GM18870 (cell line): Measurements from ENCODE around the gene HDAC9.

Source experiments
- ATAC-seq: cut with Tn5 transposase; IDR thresholded peaks from one replicate; pipeline ENCODE4 v1.9.1; 2021; ENCODE audit warnings: moderate library complexity; ENCODE audit not compliant: unreplicated experiment

HDAC9 gene

DNA sequence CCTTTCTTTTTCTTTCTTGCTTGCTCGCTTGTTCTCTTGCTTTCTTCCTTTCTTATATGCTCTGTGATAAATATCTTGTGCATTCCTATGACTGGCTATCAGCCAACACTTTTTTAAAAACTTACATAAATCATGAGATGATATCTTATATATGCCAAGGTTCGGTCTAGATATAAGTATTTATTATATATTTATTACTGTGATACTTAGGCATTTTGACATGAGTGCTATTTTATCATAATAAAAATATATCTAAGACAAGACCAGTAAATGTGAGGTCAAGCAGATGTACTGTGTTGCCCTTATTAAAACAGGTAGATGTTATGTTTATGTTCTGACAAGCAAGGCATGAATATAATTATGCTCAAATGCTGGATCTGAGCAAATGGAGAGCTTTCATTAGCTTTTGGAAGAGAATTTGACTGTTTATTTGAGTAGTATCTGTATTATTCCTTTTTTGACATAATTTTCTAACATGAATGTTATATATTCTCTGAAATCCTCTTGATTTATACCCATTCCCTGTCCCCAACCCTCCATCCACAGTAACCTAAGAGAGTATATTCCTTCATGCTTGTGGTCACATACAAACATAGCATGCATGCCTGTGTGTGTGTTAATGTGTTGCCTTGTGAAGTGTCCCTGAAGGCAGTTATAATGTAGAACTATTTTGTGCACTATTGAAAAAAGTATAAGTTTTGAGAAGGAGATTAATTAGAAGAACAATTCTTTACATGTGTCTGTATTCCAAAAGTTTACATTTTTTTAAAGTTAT lies 158.0 kb downstream of the HDAC9 start:
- no peak for ATAC-seq

DNA sequence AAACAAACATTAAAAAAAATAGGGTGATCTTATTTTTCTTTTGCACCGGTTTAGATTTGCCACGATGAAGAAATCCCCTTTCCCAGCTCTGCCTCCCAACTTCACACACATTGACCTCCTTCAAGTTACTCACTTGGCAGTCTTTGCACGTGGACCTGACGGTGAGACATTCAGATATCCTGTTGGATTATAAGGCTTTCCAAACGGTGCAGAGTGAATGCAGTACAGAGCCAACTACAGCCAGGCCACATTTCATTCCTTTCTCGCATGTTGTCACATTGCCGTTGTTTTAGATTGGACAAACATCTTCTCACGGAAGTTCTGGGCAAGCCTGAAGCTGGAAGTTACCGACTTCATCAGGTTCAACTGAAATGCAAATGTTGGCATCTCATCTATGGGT lies 159.2 kb downstream of the HDAC9 start:
- no peak for ATAC-seq

DNA sequence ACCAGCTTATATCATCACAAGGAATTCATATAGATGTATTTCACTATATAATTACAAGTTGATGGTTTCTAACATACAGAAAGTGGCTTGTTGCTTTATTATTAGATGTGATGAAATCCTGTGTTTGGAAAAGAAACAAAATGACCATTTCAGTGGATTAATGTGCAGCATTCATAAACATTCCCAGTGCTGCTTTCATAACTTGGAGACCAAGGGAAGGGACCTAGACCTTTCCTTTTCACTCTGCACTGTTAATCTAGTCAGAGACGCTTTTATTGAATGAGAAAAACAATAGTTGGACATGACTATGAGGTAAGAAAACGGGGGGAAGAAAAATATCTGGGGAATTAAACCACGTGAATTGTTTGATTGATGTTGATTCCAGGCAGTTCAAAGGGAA lies 160.0 kb downstream of the HDAC9 start:
- no peak for ATAC-seq

GRCh38 chr7:18655912-18656311 lies 160.4 kb downstream of the HDAC9 start:
- no peak for ATAC-seq

- no peak for ATAC-seq
Observed at GRCh38 chr7:18656362-18656761, 160.8 kb downstream of the HDAC9 start.

DNA sequence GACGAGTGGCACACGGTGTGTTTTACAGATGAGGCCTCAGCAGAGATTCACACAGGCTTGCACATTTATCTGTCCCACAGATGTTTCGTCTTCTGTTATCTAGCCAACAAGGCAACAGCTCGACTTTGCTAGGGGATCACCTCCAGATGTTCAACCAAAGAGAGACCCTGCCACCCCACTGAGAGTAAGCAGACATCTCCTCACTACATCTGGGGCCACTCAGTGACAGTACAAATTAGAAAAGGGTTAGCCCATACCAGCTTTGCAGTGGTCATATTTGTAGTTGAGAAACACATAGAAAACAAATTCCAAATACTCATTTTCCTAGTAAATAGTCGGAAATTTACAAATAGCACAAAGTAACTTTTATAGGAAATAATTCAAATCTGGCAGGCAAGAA lies 164.2 kb downstream of the HDAC9 start:
- ATAC-seq, result no peak

DNA sequence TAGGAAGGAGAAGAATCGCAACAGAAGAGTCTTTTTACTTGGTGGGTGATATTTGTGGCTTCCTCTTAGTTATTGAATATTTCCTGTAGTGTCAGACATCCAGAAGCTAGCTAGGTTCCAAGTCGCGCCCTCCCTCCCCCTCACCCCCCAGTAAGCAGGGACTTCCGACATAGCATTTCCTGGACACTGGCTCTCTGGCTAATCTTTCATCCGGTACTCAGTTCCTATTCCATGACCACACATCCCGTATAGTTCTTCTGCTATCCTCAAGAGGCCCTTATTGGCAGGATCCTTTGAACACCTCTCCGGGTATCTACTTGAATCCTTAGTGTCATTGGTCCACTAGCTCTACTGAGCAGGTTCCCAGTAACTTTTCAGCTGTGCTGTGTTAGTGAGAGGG lies 167.8 kb downstream of the HDAC9 start:
- no peak for ATAC-seq

- ATAC-seq, result peak; percentile 94
Observed at GRCh38 chr7:18666107-18666728, 170.7 kb downstream of the HDAC9 start.

DNA sequence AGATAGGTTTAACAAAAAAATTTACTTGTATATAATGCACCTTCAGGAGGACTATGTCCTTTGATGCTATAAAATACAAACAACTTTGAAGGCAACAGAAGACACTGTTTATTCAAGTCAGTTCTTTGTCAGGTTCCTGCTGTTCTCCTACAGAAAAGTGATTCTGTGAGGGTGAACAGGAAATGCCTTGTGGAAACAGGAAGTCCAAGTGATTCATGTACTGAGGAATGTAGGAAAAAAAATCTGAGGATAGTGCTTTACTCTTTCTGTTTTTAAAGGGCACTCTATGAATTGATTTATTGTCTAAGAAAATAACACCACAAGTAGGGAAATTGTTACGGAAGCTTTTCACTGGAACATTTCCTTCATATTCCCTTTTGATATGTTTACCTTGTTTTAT lies 171.9 kb downstream of the HDAC9 start:
- no peak for ATAC-seq

GRCh38 chr7:18671176-18671575 lies 175.6 kb downstream of the HDAC9 start:
- no peak for ATAC-seq

DNA sequence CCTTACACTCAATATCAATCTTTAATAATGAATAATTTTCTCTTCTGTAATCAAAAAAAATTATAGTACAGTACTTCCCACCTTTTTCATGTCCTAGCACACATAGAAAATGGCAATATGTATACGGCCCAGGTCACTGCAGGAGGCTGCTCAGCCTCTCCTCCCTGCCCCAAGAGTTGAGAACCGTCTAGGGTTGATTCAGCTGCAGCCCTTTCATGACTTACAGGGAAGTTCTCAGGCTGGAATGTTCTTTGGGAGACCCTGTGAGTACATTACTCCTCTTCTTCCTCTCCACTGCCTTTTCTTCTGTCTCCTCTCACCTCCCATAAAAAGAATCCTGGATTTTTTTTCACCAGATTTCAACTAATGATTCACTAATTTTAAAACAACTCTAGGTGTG lies 180.0 kb downstream of the HDAC9 start:
- ATAC-seq, result no peak

- no peak for ATAC-seq
Observed at GRCh38 chr7:18679261-18679660, 183.7 kb downstream of the HDAC9 start.

GRCh38 chr7:18680576-18680975 lies 185.0 kb downstream of the HDAC9 start:
- no peak for ATAC-seq

GRCh38 chr7:18684916-18685315 lies 189.4 kb downstream of the HDAC9 start:
- no peak for ATAC-seq

DNA sequence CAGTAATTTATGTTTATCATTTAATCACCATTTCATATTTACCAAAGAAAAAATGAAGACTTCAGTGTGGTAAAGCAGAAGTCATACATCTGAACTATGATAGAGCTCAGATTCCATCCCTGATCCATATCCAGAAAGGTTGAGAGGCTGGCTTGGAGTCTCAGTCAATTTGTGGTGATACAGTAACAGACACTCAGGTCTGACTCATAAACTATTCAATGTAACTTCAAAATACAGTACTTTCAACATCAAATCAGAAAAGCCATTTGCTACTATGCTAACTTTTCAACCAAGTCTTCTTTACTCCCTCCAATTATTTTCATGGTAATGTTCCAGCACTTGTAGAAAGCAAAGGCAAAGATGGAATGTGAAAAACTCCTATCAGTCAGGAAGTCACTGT lies 190.4 kb downstream of the HDAC9 start:
- no peak for ATAC-seq

- ATAC-seq, result no peak
Observed at GRCh38 chr7:18689551-18689950, 194.0 kb downstream of the HDAC9 start.

DNA sequence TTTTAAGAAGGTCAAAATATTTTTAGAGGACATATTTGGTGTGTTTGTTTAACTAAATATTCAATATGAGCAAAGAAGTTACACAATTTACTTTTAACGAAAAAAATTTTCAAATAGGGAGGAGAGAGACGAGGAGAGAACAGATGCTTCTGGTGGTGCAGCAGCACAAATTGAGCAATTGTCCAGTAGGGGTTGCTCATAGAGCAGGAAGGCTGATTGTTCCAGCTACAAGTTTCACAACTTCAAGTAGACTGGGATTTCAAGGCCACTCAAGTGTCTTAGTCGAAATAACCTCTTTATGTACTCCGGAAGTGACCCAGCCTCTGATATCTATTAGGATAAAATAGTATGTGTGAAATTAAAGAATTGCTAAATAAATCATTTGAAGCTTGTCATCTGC lies 197.9 kb downstream of the HDAC9 start:
- no peak for ATAC-seq

DNA sequence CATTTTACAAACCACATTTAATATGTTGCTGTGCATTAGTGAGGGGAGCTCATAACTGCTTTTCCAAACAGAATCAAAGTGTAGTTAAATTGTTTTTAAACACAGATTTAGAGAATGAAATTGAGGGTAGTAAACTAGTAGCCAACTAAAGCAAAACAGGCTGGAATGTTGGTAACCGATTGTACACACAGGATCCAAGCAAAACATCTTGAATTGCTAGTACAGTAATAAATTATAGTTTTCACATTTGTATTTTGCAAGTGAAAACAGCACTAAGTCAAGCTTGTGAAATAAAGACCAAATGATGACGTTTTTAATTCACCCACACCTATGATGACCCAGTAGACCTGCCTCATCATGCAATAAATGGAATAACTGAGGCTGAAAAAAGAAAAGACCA lies 198.3 kb downstream of the HDAC9 start:
- ATAC-seq, result no peak

DNA sequence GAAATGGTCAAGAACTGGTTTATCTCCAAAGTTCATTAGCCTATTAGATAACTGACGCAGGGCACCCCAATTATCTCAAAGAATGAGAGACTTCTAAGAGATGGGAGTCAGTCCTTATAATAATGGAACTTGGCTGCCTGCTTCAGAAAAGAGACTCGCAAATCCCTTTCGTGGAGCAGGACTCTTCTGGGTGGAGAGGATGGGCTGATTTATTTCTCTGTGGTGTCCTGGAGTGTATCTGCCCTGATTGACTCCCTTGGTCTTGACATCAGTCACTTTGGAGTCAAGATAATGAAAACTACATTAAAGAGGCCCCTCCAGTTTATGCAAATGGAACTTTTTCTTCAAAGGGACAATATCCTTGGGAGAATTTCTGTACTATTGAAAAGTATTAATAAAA lies 198.9 kb downstream of the HDAC9 start:
- ATAC-seq, result no peak

GRCh38 chr7:18694911-18695310 lies 199.4 kb downstream of the HDAC9 start:
- ATAC-seq, result no peak

DNA sequence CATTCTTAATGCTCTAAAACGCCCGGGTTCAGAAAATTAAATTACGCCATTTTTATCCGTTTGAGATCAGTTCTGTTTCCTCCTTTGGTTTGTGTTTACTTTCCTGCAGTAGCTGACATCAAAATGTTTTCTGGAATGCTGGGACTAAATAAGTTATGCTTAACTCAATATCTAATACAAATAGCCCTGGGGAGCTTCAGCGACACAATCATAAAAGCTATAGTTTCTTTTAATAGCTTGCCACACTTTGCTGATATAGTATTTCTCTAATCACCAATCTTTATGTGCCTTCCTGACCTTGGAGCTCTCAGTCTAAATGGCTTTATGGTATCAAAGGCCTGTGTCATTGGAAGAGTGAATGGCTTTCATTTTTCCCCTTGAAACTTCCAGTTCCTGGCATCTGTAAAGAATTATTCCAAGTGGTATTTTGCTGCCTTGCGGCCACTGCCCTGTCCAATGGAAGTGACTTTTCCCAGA lies 202.7 kb downstream of the HDAC9 start:
- ATAC-seq, result no peak

DNA sequence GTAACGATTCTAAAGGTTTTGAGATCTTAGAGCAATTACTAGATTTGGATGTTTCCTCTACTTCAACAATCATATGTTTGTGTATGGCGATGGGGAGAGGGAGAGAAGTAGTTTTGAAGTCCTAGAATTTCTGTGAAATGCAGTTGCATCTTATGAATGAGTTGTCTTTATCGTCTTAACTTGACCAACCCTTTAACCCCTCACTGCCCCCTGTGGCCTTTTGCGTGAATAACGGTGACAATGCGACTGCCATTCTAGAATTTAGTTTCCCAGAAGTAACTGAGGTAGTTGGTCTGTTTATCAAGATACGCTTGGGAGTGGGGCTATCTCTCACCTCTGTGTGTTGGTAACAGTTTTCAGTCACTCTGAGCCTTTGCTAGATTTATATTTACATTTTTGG lies 204.6 kb downstream of the HDAC9 start:
- ATAC-seq, result no peak
